OCI-LY7 (cell line): ENCODE data around the gene CBFA2T2.

ENCODE experiments used
- CTCF ChIP-seq: fragments of 200-600 bp; sonication (generic); conservative IDR thresholded peaks from 2 replicates; pipeline ENCODE4 v1.5.1; 2014; ENCODE audit warnings: mild to moderate bottlenecking, antibody characterized with exemption, low read length, moderate library complexity, mixed read lengths
- EZH2phosphoT487 ChIP-seq: fragments of 200-600 bp; sonication (generic); IDR thresholded peaks from 2 replicates; pipeline ENCODE4 v1.6.1; 2018; ENCODE audit warnings: low read depth, borderline replicate concordance, mild to moderate bottlenecking, mixed run types, antibody characterized with exemption, low read length, moderate library complexity, mixed read lengths

- TF ChIP-seq CTCF (no peak), EZH2phosphoT487 (no peak)
Measured at GRCh38 chr20:33602826-33603590, 113.1 kb downstream of the CBFA2T2 start.
